ENCODE measurements around the gene TSPAN9.

Gene TSPAN9

GRCh38 chr12:3192221-3192620, 115.0 kb downstream of the TSPAN9 start:
- no peak for DNase-seq

GRCh38 chr12:3193131-3193530, 116.0 kb downstream of the TSPAN9 start:
- no peak for DNase-seq

- no peak for DNase-seq
These were observed 116.6 kb downstream of the TSPAN9 start for GRCh38 chr12:3193755-3194154.

- DNase-seq = no peak
These were observed 118.2 kb downstream of the TSPAN9 start for GRCh38 chr12:3195337-3195736.

GRCh38 chr12:3195859-3196483, 118.8 kb downstream of the TSPAN9 start:
- no peak for DNase-seq

GRCh38 chr12:3196488-3196887, 119.3 kb downstream of the TSPAN9 start:
- no peak for DNase-seq

- no peak for DNase-seq
These were observed 120.1 kb downstream of the TSPAN9 start for GRCh38 chr12:3197131-3197818.

- DNase-seq = no peak
These were observed 122.4 kb downstream of the TSPAN9 start for GRCh38 chr12:3199551-3200031.

- peak in 1 of 2 experiments; percentile 22 for DNase-seq
These were observed 122.9 kb downstream of the TSPAN9 start for GRCh38 chr12:3200032-3200617.

GRCh38 chr12:3200814-3201233, 123.6 kb downstream of the TSPAN9 start:
- no peak for DNase-seq

- DNase-seq = no peak
These were observed 124.3 kb downstream of the TSPAN9 start for GRCh38 chr12:3201339-3202051.

- DNase-seq = no peak
These were observed 124.9 kb downstream of the TSPAN9 start for GRCh38 chr12:3202096-3202495.

GRCh38 chr12:3202734-3203446, 125.7 kb downstream of the TSPAN9 start:
- no peak for DNase-seq

GRCh38 chr12:3203713-3204112, 126.5 kb downstream of the TSPAN9 start:
- DNase-seq = no peak

GRCh38 chr12:3204143-3204542, 127.0 kb downstream of the TSPAN9 start:
- peak; percentile 55 to 62 for DNase-seq

GRCh38 chr12:3204730-3205531, 127.8 kb downstream of the TSPAN9 start:
- DNase-seq = no peak

- no peak for DNase-seq
These were observed 128.8 kb downstream of the TSPAN9 start for GRCh38 chr12:3205742-3206519.

GRCh38 chr12:3206536-3207072, 129.4 kb downstream of the TSPAN9 start:
- DNase-seq = no peak

GRCh38 chr12:3207175-3207574, 130.0 kb downstream of the TSPAN9 start:
- no peak for DNase-seq

- no peak for DNase-seq
These were observed 130.7 kb downstream of the TSPAN9 start for GRCh38 chr12:3207858-3208257.

GRCh38 chr12:3213188-3213587, 136.0 kb downstream of the TSPAN9 start:
- no peak for DNase-seq

All from SHP77 (cell line).